PFSK-1 (cell line): Measurements from ENCODE around the gene NDRG4.

Source experiments
- FOXP2 ChIP-seq: optimal IDR thresholded peaks from 2 replicates; pipeline ENCODE3; 2011; ENCODE audit warnings: borderline replicate concordance, control low read depth, inconsistent platforms; ENCODE audit not compliant: insufficient read depth; ENCODE audit errors: extremely low read length, extremely low read depth
- POLR2AphosphoS5 ChIP-seq: IDR thresholded peaks from 2 replicates; pipeline ENCODE4 v1.6.1; 2012; ENCODE audit warnings: low read depth, mild to moderate bottlenecking, control low read depth, low read length, moderate library complexity
- SIN3A ChIP-seq: IDR thresholded peaks from 2 replicates; pipeline ENCODE4 v1.6.1; 2012; ENCODE audit warnings: mild to moderate bottlenecking, low read length, moderate library complexity, borderline replicate concordance; ENCODE audit not compliant: insufficient read depth
- TAF1 ChIP-seq: IDR thresholded peaks from 2 replicates; pipeline ENCODE4 v1.6.1; 2012; ENCODE audit warnings: low read length, control low read depth, borderline replicate concordance; ENCODE audit not compliant: insufficient read depth
- TF ChIP-seq, protein P1 (sequence below), 2 experiments: IDR thresholded peaks; 2 replicates each; pipeline versions ENCODE4 v1.6.1 to v1.8.0; 2011 to 2012; ENCODE audit warnings: low read depth in 2 of 2, low read length in 2 of 2, control low read depth in 1 of 2, inconsistent platforms in 1 of 2, mild to moderate bottlenecking in 1 of 2, moderate library complexity in 1 of 2; ENCODE audit not compliant: insufficient read depth in 1 of 2

Gene NDRG4

DNA sequence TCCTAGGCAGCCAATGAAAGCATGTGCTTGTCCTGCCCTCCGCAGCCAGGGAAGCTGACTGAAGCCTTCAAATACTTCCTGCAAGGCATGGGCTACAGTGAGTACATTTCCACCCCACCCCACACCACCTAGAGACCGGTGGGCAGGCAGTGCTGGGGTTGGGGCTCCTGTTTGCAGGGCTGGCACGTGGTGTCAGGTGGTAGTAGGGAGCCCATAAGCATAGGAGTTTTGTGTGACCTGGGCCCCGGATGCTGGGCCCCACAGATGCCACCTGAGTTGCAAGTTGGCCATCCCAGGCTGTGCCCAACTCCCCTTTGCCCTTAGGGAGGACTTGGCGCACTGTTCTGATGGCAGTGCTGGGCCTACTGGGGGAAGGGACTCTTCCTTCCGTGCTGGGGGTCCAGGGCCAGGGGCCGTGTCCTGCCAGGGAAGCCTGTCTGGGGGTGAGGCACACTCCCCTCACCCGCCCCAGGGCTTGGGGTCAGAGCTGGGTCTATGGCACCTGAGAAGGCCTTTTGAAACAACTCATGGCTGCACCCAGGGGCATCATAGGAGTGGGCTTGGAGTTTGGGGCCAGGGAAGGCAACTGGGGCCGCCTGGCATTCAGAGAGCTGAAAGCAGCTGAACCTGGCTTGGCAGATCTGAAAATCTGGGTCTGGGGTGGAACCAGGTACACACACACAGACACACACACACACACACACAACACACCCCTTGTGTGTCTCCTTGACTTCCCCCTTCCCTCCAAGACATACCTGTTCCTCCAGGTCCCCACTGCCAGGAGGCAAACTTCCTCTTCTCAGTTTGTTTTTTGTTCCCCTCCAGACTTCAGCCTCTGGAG, 9.5 kb downstream of the NDRG4 start:
- TF ChIP-seq, protein P1, sequence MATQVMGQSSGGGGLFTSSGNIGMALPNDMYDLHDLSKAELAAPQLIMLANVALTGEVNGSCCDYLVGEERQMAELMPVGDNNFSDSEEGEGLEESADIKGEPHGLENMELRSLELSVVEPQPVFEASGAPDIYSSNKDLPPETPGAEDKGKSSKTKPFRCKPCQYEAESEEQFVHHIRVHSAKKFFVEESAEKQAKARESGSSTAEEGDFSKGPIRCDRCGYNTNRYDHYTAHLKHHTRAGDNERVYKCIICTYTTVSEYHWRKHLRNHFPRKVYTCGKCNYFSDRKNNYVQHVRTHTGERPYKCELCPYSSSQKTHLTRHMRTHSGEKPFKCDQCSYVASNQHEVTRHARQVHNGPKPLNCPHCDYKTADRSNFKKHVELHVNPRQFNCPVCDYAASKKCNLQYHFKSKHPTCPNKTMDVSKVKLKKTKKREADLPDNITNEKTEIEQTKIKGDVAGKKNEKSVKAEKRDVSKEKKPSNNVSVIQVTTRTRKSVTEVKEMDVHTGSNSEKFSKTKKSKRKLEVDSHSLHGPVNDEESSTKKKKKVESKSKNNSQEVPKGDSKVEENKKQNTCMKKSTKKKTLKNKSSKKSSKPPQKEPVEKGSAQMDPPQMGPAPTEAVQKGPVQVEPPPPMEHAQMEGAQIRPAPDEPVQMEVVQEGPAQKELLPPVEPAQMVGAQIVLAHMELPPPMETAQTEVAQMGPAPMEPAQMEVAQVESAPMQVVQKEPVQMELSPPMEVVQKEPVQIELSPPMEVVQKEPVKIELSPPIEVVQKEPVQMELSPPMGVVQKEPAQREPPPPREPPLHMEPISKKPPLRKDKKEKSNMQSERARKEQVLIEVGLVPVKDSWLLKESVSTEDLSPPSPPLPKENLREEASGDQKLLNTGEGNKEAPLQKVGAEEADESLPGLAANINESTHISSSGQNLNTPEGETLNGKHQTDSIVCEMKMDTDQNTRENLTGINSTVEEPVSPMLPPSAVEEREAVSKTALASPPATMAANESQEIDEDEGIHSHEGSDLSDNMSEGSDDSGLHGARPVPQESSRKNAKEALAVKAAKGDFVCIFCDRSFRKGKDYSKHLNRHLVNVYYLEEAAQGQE (IDR thresholded peaks at IDR 0.05; ENCODE audit: insufficient read depth in 1 of 2, low read depth in 2 of 2, low read length in 2 of 2): no peak
- TF ChIP-seq POLR2AphosphoS5: no peak
- TF ChIP-seq TAF1: no peak
- no peak for TF ChIP-seq SIN3A
- no peak for TF ChIP-seq FOXP2

DNA sequence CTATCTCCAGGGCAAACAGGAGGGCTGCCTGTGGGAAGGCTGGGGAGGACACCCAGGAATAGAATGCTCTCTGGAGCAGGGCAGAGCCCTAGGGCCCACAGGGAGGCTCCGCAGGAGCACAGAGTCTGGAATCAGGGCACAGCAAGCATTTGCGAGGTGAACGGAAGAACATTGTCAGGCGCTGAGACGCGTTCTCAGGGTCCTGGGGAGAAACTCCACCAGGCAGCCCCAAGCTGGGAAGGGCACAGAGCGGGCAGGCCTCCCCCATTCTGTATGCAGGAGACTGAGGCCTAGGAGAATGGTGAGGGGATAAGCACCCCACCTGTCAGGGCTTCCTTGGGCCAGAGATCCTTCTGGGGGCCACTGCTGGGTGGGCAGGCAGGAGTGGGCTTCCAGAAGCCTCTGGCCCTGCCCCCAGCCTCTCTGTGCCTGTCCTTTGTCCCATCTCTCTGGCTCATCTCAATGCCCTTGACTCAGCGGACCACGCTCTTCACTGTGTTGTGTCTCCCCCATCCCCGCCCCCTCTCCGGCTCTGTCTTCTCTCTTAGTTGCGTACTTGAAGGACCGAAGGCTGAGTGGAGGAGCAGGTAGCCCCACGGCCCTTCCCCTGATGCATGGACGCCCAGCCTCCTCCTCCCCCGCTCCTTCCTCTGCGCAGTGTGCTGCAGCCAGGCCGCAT, 10.3 kb downstream of the NDRG4 start:
- TF ChIP-seq FOXP2 (no peak), SIN3A (no peak), POLR2AphosphoS5 (no peak), TAF1 (no peak)
- TF ChIP-seq, protein P1 (IDR thresholded peaks at IDR 0.05; ENCODE audit: insufficient read depth in 1 of 2, low read depth in 2 of 2, low read length in 2 of 2): no peak

DNA sequence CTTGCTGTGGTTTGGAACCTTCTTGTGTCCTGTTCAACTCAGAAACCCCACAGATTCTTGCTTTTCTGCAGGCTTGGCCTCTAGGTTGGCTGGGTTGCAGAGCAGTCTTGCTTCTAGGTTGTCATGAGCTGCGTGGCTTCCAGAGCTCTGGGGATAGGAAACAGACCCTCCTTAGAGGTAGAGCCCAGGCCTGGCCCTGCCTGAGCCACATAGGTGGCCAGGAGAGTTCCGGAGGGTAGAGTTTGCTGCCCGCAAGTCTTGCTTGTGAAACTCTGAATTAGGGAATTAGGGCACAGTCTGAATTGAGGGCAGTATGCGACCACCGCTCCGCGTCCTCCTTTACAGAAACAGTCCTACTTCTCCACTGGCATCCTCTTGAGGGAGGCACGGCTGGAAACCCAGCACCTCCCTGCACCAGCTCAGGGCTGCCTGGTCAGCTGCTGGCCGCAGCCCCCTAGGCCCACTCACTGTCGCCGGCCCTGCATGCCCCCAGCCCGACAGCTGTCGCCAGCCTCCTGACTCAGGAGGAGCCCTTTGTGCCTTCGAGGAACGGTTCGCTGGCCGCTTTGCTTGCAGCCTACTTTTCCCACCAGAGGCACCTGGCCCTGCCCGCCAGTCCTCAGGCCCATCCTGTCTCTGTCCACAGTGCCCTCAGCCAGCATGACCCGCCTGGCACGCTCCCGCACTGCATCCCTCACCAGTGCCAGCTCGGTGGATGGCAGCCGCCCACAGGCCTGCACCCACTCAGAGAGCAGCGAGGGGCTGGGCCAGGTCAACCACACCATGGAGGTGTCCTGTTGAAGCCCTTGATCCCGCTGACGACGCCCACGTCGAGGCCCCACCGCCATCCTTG, 11.1 kb downstream of the NDRG4 start:
- TF ChIP-seq POLR2AphosphoS5 (no peak), FOXP2 (no peak), TAF1 (no peak), SIN3A (no peak)
- TF ChIP-seq, protein P1 (IDR thresholded peaks at IDR 0.05; ENCODE audit: insufficient read depth in 1 of 2, low read depth in 2 of 2, low read length in 2 of 2): no peak

DNA sequence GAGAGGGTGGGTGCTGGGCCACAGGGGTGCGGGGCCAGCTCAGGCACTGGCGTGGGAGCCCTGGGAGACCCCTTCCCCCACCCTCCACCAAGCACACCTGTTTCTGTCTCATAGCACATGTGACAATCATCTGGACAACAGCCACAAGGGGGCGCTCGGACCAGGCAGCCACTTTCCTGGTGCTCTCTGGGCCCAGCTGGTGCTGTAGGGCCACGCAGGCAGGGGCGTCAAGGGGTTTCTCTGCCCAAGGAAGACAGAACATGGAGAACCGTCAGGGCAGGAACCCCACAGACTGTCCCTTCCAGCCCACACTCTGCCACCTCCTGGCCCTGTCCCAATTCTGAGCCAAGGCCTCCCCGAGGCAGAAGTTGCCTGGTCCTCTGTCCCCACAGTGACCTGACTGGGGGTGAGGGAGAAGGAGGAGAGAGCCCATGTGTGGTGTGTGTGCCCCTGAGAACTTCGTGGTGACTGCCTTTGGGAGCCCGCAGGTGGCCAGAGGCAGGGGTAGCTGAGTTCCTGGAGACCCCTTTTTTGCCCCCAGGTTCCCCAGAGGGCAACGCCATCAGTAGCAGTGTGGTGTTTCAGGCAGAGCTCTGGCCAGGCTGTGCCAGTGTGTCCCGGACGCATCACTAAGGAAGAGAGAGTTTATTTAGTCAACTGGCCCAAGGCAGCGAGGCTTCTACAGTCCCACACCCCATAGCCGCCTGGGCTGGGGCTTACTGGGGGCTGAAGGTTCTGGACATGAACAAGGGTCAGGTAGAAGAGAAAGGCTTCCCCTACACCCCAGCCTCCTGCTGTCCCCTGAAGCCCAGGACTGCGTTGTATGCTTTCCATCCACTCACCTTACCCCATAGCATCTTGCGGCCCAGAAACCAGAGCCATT, 12.2 kb downstream of the NDRG4 start:
- TF ChIP-seq FOXP2: peak; percentile 69
- TF ChIP-seq POLR2AphosphoS5: no peak

DNA sequence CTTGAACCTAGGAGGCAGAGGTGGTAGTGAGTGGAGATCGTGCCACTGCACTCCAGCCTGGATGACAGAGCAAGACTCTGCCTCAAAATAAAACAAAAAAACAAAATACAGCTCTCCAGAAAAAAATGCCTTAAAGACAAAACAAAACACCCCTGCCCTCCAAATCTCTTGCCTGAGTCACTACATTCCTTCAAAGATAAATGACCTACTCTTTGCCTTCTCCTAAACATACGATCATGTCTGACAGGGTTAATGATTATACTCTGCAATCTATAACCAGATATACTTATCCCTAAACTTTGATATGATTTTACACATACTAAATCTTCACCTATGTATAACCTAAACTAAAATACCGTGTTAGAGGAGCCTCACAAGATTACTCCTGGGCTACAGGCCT, 13.9 kb downstream of the NDRG4 start:
- TF ChIP-seq POLR2AphosphoS5 (no peak), TAF1 (no peak), FOXP2 (no peak), SIN3A (no peak)
- TF ChIP-seq, protein P1 (IDR thresholded peaks at IDR 0.05; ENCODE audit: insufficient read depth in 1 of 2, low read depth in 2 of 2, low read length in 2 of 2): no peak
